Activated CD4-positive, alpha-beta T cell treated with anti-CD3 and anti-CD28 coated beads for 1 hour (primary cell): ENCODE measurements around the gene FAHD2B.
"Not testable (repeated sequence)": the region's sequence is repeated elsewhere in the genome, so short reads cannot be mapped to it uniquely, and the experiment has no call there.

ENCODE experiments used
- DNase-seq: peaks from one replicate; pipeline ENCODE4 v3.0.0-alpha.2; 2020

FAHD2B gene

DNA sequence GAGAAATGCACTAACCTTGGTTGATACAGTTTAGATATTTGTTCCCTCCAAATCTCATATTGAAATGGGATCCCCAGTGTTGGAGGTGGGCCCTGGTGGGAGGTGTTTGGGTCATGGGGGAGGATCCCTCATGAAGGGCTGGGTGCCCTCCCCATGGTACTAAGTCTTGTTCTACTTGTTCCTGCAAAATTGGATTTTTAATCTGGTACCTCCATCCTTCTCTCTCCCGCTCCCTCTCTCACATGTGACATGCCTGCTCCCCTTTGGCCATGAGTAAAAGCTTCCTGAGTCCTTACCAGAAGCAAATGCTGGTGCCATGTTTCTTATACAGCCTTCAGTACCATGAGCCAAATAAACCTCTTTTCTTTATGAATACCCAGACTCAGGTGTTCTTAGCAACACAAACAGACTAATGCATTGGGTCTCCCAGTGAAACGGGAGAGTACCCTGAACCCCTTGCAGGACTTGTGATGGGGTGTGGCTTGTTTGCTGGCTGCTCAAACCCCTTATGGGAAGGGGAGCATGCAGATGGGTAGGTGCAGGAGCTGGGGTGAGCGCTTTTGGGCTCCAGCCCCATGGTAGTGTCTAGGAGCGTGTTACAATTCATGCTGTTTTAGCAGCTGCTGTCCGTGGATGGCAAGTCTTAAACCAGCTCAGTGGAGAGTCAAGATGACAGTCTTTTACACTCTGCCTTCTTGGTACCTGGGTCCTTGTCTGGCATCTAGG lies 27.2 kb downstream of the FAHD2B start:
- DNase-seq = no peak

- not testable (repeated sequence) for DNase-seq
Measured at GRCh38 chr2:97066030-97066429, 28.7 kb downstream of the FAHD2B start.

DNA sequence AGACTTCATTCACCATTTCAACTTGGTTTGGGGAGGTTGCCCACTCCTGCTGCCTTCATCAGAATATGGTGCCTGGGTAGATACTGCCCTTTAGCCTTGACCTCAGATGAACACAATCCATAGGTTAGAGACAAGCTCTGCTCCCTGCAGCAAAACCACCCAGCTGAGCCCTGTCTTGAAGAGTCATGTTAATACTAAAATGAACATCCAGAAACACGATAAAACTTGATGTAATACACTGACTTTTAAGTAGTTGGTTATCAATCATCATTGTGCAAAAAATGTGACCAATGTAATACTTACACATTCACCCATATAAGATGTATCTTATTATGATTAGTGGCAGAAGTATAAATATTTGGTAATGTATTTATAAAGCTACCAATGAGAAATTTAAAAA lies 32.7 kb downstream of the FAHD2B start:
- DNase-seq = not testable (repeated sequence)

- DNase-seq = not testable (repeated sequence)
Measured at GRCh38 chr2:97059782-97060181, 34.9 kb downstream of the FAHD2B start.

GRCh38 chr2:97056150-97056549 lies 38.5 kb downstream of the FAHD2B start:
- not testable (repeated sequence) for DNase-seq

- not testable (repeated sequence) for DNase-seq
Measured at GRCh38 chr2:97050032-97050431, 44.6 kb downstream of the FAHD2B start.

- DNase-seq = not testable (repeated sequence)
Measured at GRCh38 chr2:97048448-97048847, 46.2 kb downstream of the FAHD2B start.

GRCh38 chr2:97046676-97047075 lies 48.0 kb downstream of the FAHD2B start:
- not testable (repeated sequence) for DNase-seq

DNA sequence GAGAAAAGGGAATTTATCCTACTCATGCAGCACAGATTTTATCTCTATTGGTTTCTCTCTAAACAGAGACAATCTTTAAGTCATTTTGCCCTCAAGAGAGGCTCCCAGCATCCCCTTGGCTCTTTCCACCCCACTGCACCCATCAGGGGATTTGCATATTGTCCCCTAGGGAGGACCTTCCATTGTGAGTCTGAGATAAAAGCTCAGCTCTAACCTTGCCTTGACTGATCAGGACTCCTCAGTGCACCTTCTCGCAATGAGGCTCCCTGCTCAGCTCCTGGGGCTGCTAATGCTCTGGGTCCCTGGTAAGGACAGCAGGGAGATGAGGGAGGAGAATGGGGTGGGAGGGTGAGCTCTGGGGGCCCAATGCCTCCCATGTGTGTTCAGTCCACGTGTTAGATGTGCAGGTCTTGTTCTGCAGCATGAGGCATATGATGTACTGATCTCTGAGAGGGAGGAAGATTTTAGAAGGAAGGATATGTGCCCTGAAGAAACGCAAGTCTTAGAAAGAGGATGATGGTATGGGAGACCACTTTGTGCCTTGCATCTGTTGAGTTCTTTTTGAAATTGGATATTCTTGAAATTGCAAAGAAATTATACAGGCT lies 48.7 kb downstream of the FAHD2B start:
- DNase-seq = not testable (repeated sequence)
